HepG2 (cell line): ENCODE results near the gene MRPL34. TPM values are rescaled to one million over a fixed set of nuclear protein-coding genes. Genes with fewer than 3 reads are reported as not detected.

Experiments used
- ARID4A ChIP-seq: sonication (generic); formaldehyde crosslinking; IDR thresholded peaks from 2 replicates; pipeline ENCODE4 v1.5.0; 2020; ENCODE audit warnings: mild to moderate bottlenecking, missing genetic modification reagents, borderline replicate concordance
- HMG20A ChIP-seq: IDR thresholded peaks from 2 replicates; pipeline ENCODE4 v1.6.1; 2016; ENCODE audit warnings: borderline replicate concordance
- JDP2 ChIP-seq: sonication (generic); formaldehyde crosslinking; IDR thresholded peaks from 2 replicates; pipeline ENCODE4 v1.8.1; 2022; ENCODE audit warnings: missing genetic modification reagents, borderline replicate concordance
- KLF16 ChIP-seq, 2 experiments: sonication (generic) in 1 of 2; formaldehyde crosslinking in 1 of 2; IDR thresholded peaks; 2 replicates each; pipeline versions ENCODE4 v1.6.1 to v1.8.0; 2016 to 2023; ENCODE audit warnings: missing genetic modification reagents in 2 of 2, missing compliant biosample characterization in 1 of 2
- KLF6 ChIP-seq: IDR thresholded peaks from 2 replicates; pipeline ENCODE4 v1.8.0; 2016; ENCODE audit warnings: missing biosample characterization, missing genetic modification reagents
- MBD4 ChIP-seq: IDR thresholded peaks from 2 replicates; pipeline ENCODE4 v1.6.1; 2012; ENCODE audit warnings: low read length, inconsistent platforms, borderline replicate concordance
- MYC ChIP-seq: sonication (generic); formaldehyde crosslinking; IDR thresholded peaks from 2 replicates; pipeline ENCODE4 v1.9.0; 2021; ENCODE audit warnings: missing genetic modification reagents, borderline replicate concordance
- NCOA2 ChIP-seq: sonication (generic); formaldehyde crosslinking; IDR thresholded peaks from 2 replicates; pipeline ENCODE4 v1.8.0; 2022; ENCODE audit warnings: inconsistent platforms
- NR1H2 ChIP-seq: sonication (generic); formaldehyde crosslinking; IDR thresholded peaks from 2 replicates; pipeline ENCODE4 v1.8.1; 2022; ENCODE audit warnings: low read depth, missing genetic modification reagents, borderline replicate concordance
- SIN3A ChIP-seq: IDR thresholded peaks from 2 replicates; pipeline ENCODE4 v1.6.1; 2011; ENCODE audit warnings: low read depth, mild to moderate bottlenecking, control low read depth, low read length, borderline replicate concordance
- SIX4 ChIP-seq: sonication (generic); formaldehyde crosslinking; IDR thresholded peaks from 2 replicates; pipeline ENCODE4 v1.4.0; 2020; ENCODE audit warnings: missing genetic modification reagents
- TERF1 ChIP-seq: sonication (generic); formaldehyde crosslinking; IDR thresholded peaks from 2 replicates; pipeline ENCODE4 v1.8.0; 2022; ENCODE audit warnings: mild to moderate bottlenecking, missing genetic modification reagents, moderate library complexity
- ZNF280D ChIP-seq: sonication (generic); formaldehyde crosslinking; IDR thresholded peaks from 2 replicates; pipeline ENCODE4 v1.5.1; 2020; ENCODE audit warnings: mild to moderate bottlenecking, missing genetic modification reagents
- ZNF550 ChIP-seq: sonication (generic); formaldehyde crosslinking; IDR thresholded peaks from 2 replicates; pipeline ENCODE4 v1.4.0; 2020; ENCODE audit warnings: mild to moderate bottlenecking, missing genetic modification reagents, borderline replicate concordance
- ZNF672 ChIP-seq: sonication (generic); formaldehyde crosslinking; IDR thresholded peaks from 2 replicates; pipeline ENCODE4 v1.8.1; 2022; ENCODE audit warnings: missing genetic modification reagents
- ZNF703 ChIP-seq: sonication (generic); formaldehyde crosslinking; IDR thresholded peaks from 2 replicates; pipeline ENCODE4 v1.5.1; 2020; ENCODE audit warnings: missing genetic modification reagents, mild to moderate bottlenecking, moderate library complexity, borderline replicate concordance
- ZNF775 ChIP-seq: sonication (generic); formaldehyde crosslinking; IDR thresholded peaks from 2 replicates; pipeline ENCODE4 v1.4.0; 2020; ENCODE audit warnings: missing genetic modification reagents, mild to moderate bottlenecking, moderate library complexity, borderline replicate concordance
- ZNF781 ChIP-seq: sonication (generic); formaldehyde crosslinking; IDR thresholded peaks from 2 replicates; pipeline ENCODE4 v1.5.1; 2020; ENCODE audit warnings: borderline replicate concordance, mild to moderate bottlenecking, missing genetic modification reagents; ENCODE audit errors: not compliant biosample characterization
- ZNF784 ChIP-seq: sonication (generic); formaldehyde crosslinking; IDR thresholded peaks from 2 replicates; pipeline ENCODE4 v1.5.1; 2020; ENCODE audit warnings: missing genetic modification reagents, mild to moderate bottlenecking, borderline replicate concordance
- ZNF788 ChIP-seq: sonication (generic); formaldehyde crosslinking; IDR thresholded peaks from 2 replicates; pipeline ENCODE4 v1.5.0; 2020; ENCODE audit warnings: mild to moderate bottlenecking, missing genetic modification reagents, borderline replicate concordance
- polyA plus RNA-seq, 8 experiments: library from polyadenylated mRNA; depleted of rRNA in 3 of 8; stranded (reverse) in 7 of 8; unstranded in 1 of 8; fragments of >200 nt; fragmentation: Illumina TruSeq in 4 of 8; extraction: Trizol in 4 of 8; gene quantifications; 2 replicates each; pipeline versions ENCODE4 v1.2.1 to v1.2.3, GENCODE V29; 2011 to 2016; ENCODE audit warnings: low read depth in 4 of 8, missing spikeins in 1 of 8, mixed read lengths in 1 of 8; ENCODE audit not compliant: insufficient read depth in 1 of 8
- total RNA-seq, 5 experiments: library from RNA; depleted of rRNA; stranded (reverse); fragments of >200 nt; fragmentation: Illumina TruSeq; extraction: Trizol; gene quantifications; 2 replicates each; pipeline ENCODE4 v1.2.3, GENCODE V29; 2016; ENCODE audit warnings: low read depth in 1 of 5

The MRPL34 gene
- total and polyA plus RNA-seq, 2 of the 13 experiments (the other 11 are each of a cell fraction or from before 2014, with no cell fraction given), result 74.0 to 77.3 TPM

GRCh38 chr19:17309198-17309964, 3.7 kb downstream of the MRPL34 start, which contains the start of gene DDA1 (continued):
- peak; percentile 65 for TF ChIP-seq ZNF781 (CRISPR knock-in tag)
- no peak for TF ChIP-seq KLF6 (CRISPR knock-in tag)
- peak; percentile 84 for TF ChIP-seq ZNF280D (CRISPR knock-in tag)
- TF ChIP-seq MBD4, result no peak
- TF ChIP-seq ZNF550 (CRISPR knock-in tag), result no peak
- TF ChIP-seq ARID4A (CRISPR knock-in tag), result peak; percentile 87
- TF ChIP-seq SIN3A, result peak; percentile 52; the same call in 1 of the 2 replicates
- peak; percentile 51; the same call in 1 of the 2 replicates for TF ChIP-seq MYC
- no peak for TF ChIP-seq ZNF703 (CRISPR knock-in tag)
- TF ChIP-seq ZNF788, result 0 out of 2 replicates have a peak, but pooled peaks have one; percentile 66
- no peak for TF ChIP-seq SIX4 (CRISPR knock-in tag)
- no peak for TF ChIP-seq JDP2 (CRISPR knock-in tag)
- TF ChIP-seq ZNF784 (CRISPR knock-in tag), result no peak
- peak in 1 of 2 experiments; percentile 67; a peak in 2 of 4 replicates for TF ChIP-seq KLF16 (CRISPR knock-in tag; IDR thresholded peaks at IDR 0.05)
- TF ChIP-seq NR1H2 (CRISPR knock-in tag), result no peak
- no peak for TF ChIP-seq ZNF775 (CRISPR knock-in tag)
- TF ChIP-seq HMG20A (CRISPR knock-in tag), result no peak
- TF ChIP-seq NCOA2 (CRISPR knock-in tag), result no peak
- no peak for TF ChIP-seq ZNF672 (CRISPR knock-in tag)
- no peak for TF ChIP-seq TERF1 (CRISPR knock-in tag)
